Stimulated activated CD8-positive, alpha-beta memory T cell treated with anti-CD3 and anti-CD28 coated beads, Interleukin-15, amount 100 ng/mL, for 24 hours (primary cell): ENCODE data around the gene TJP3.

ENCODE experiments used
- DNase-seq: peaks from one replicate; pipeline ENCODE4 v3.0.0-alpha.2; 2020; ENCODE audit warnings: low read depth

Gene TJP3

GRCh38 chr19:3690551-3691371 lies 17.4 kb upstream of the TJP3 start:
- no peak for DNase-seq

DNA sequence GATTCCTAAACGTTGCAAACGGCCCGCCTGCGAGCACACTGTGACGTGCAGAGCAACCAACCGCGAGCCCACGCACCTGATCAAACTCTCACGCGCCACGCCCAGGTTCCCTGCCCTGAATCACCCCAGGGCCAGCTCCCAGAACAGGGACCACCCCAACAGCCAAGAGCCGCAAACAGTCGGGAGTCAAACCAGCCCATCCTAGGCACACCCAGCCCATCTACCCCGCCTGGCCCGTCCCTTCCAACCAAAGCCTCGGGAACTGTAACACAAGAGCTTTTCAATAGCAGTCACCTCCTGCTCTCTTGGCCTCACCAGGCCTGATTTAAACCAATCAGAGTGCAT lies 16.8 kb upstream of the TJP3 start:
- DNase-seq: no peak

DNA sequence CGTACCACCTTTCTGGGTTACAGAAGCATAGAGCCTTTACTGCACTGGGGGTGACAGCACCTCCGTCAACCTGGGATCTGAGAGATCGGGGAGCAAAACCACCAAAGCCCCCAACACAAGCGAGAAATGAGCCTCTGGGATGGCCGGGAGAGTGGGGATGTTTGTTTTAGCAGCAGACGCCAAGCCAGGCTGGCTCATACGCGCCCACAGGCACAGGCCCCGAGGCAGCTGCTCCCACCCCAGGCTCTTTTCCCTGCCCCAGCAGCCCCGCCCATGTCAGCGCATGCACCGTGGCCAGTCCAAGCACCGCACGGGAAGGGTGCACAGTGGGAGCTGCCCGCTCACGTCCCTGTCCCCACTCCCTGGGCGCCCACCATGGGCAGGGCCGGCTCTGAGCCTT lies 16.5 kb upstream of the TJP3 start:
- DNase-seq: no peak

DNA sequence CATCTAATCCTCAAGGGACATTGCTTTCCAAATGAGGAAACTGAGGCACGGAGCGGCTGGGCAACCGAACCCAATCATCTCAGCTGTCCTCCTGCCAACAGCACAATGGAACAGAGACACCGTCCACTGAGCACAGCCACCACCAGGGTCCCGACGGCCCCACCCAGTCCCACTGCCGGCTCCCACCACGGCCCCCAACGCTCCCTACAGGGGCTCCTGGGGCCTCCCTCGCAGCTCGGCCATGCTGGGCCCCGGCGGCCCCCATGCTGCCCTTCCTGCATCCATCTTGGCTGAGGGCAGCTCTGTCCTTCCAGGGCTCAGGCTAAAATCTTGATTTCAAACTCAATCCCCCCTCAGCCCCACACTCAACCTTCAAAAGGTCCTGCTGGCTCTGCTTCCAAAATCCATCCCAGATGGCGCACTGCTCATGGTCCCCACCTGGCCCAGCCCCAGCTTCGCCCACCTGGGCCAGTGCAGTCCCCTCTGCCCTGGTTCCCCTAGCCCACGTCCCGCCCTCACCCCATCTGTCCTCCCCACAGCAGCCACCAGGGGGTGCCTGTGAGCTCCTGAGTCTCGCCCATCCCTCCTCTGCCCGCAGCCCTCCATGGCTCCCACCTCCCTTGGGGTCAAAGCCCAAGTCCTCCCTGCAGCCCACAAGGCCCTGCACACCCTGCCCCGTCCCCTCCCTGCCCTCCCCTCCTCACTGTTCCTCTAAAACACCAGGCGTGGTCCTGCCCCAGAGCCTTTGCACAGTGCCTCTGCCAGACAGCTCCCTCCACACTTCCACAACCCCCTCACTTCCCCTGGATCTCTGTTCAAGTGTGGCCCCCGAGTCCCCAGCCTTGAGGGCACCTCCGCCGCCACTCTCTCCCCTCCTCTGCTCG lies 15.8 kb upstream of the TJP3 start:
- peak; percentile 35 for DNase-seq

DNA sequence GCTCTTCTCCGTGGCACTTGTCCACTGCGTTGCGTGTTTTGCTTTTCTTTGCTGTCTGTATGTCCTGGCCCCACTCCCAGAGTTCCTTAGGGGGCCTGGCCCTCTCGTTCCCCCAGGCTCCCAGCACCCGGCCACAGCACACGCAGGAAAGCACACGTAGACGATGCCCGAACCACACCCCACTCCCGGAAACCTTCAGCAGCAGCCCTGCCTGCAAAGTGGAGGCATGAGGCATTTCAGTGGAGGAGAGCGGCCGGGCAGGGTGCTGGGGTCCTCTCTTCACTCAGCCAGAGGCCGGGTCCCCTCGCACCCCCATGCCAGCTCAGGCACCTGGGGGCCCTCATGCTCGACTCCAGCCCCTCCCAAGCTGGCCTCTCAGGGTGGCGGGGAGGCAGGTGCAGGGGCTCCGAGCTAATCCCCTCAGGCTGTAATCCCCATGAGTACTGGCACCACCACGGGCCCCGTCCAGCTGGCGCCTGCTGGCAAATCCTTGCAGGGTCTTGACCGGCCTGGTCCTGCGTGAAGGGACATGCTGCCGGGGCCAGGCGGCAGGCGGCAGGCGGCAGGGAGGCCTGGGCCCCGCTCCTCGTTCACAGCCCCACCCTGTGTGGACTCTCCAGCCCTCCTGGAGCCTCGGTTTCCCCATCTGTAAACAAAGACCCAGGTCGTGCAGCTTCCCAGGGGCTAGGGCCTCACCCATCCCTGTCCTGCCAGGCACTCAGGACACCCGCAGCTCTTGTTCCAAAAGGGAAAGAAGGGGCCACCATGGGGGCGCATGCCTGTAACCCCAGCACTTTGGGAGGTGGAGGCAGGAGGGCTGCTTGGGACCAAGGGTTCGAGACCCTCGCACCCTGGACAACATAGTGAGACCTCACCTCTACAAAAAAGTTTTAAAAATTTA lies 14.9 kb upstream of the TJP3 start:
- DNase-seq: no peak

GRCh38 chr19:3694361-3695123 lies 13.6 kb upstream of the TJP3 start:
- no peak for DNase-seq

DNA sequence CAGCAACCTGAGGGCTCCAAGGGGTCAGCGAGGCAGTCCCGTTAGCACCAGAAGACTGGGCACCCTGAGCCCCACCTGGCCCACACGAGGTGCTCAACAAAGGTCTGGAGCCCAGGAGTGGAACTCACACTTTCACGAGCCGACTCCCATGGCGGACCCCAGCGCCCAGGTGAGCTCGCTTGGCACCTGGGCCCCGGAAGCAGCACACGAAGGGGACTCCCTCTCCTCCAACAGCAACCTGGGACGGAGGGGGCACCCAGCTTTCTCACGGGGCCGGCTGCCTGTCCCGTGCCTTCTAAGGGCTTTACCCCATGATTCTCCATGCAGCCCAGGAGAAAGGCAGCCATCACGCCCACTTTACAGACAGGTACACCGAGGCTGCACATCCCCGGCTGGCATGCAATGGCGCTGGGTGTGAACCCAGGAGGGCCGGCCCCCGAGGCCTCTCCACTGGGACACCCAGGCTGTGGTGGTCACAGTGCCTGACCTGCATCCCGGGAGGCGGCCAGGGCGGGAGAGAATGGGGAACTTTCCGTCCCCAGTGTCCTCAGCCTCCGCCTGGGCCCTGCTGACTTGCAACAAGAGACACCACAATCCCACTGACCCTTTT lies 13.0 kb upstream of the TJP3 start:
- DNase-seq: no peak

GRCh38 chr19:3695986-3696659 lies 12.1 kb upstream of the TJP3 start:
- DNase-seq: no peak

DNA sequence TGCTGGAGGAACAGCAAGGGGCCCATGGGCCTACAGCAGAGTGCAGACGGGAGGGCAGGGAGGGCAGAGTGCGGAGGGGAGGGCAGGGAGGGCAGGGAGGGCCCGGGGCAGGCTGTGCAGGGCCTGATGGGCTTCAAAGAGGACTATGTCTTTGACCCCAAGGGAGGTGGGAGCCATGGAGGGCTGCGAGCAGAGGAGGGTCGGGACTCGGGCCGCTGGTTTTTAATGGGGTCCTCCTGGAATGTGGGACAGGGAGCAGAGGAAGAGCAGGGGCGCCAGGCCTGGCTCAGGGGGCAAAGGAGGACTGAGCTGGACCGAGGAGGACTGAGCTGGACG lies 11.6 kb upstream of the TJP3 start:
- no peak for DNase-seq

DNA sequence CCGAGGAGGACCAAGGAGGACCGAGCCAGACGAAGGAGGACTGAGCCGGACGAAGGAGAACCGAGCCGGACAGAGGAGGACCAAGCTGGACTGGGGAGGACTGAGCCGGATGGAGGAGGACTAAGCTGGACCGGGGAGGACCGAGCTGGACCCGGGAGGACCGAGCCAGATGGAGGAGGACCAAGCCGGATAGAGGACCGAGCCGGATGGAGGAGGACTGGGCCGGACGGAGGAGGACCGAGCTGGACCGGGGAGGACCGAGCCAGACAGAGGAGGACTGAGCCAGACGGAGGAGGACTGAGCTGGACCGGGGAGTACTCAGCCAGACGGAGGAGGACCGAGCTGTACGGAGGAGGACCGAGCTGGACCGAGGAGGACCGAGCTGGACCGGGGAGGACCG lies 11.1 kb upstream of the TJP3 start:
- no peak for DNase-seq

- DNase-seq: no peak
Observed at GRCh38 chr19:3697671-3698385, 10.4 kb upstream of the TJP3 start.

DNA sequence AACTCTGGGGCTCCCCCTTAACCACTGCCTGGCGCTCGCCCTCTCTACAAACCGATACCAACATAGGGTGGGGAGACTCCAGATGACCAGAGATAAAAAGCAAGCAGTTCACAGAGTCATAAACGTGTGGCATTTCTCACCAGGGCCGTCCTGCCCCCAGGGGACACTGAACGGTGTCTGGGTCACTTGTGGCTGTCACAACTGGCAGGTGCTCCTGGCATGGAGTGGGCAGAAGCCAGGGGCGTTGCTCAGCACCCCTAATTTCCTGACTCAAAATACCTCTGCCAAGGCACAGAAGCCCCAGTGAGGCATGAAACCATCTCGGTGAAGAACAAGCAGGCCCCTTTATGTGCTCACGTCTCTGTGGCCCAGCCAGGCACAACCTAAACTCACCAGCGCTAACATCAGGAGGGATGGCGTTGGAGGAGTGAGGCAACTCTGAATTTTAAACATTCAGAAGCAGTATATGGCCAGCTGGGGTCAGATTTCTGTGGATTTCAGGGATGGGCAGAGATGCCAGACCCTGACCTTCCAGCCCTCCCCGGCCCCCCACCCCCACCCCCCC lies 9.7 kb upstream of the TJP3 start:
- DNase-seq: no peak

DNA sequence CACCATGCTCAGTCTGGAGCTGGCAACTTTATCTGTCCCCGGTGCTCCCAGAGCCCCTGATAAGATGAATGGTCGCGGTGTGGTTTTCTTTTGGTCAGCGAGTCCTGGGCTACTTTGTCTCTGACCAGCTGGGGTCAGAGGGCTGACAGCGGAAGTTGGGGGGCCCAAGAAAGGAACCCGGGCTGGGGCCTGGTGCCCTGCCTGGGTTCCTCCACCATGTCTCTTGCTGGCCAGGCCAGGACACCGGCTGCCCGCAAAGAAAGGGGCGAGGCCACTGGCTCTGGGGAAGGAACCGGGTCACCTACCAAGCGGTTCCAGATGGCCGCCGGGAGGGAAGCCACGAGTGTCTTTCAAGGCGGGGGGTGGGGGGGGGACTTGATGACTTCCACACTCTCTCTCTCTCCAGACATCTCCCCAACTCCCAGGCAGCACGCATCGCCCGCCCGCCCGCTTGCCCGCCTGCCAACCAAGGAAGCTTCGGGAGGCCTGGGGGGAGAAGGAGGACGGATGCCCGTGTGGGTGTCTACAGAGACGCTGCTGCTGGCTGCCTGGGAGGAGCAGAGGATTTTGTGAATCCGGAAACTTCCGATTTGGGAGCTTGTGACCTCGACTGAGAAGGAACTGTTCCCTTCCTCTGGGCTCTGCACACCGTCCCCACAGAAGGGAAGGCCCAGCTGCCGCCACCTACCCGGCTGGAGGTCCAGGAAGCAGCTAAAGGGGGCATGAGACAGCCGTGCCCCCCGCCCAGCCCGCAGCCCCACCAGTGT lies 9.0 kb upstream of the TJP3 start:
- DNase-seq: no peak

- DNase-seq: no peak
Observed at GRCh38 chr19:3699741-3700241, 8.4 kb upstream of the TJP3 start.

GRCh38 chr19:3700242-3701032 lies 7.7 kb upstream of the TJP3 start, which contains the start of gene PIP5K1C:
TSS of gene PIP5K1C (minus strand) at chr19:3700468. CDS start at chr19:3700390, 78 bp downstream.
- DNase-seq: peak; percentile 94

DNA sequence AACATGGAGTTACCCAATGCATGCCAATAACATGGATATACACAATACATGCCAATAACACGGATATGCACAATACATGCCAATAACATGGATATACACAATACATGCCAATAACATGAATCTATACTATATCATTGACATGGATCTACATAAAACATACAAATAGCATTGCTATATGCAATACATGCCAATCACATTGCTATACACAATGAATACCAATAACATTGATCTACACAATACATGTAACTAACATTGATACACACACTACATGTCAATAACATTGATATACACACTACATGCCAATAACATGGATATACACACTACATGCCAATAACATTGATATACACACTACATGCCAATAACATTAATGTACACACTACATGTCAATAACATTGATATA lies 7.0 kb upstream of the TJP3 start:
- no peak for DNase-seq

- DNase-seq: no peak
Observed at GRCh38 chr19:3707868-3708206, 347 bp upstream of the TJP3 start.

GRCh38 chr19:3710265-3710812 lies 2.2 kb downstream of the TJP3 start:
- DNase-seq: no peak
